GM23248 (cell line): ENCODE data around the gene TTC9. TPM values are rescaled to one million over a fixed set of nuclear protein-coding genes. Genes with fewer than 3 reads are reported as not detected.

Source experiments
- DNase-seq: peaks from one replicate; pipeline ENCODE4 v3.0.0-alpha.2; 2015
- H2AFZ ChIP-seq: fragments of 200-600 bp; sonication (generic); 2 replicates; pipeline ENCODE4 v1.6.1; 2016; ENCODE audit warnings: antibody characterized with exemption
- H3F3A ChIP-seq: fragments of 200-600 bp; sonication (generic); 2 replicates; pipeline ENCODE4 v1.6.1; 2016; ENCODE audit warnings: mild to moderate bottlenecking, antibody characterized with exemption, mixed run types; ENCODE audit not compliant: insufficient read depth
- H3K27ac ChIP-seq: fragments of 200-600 bp; sonication (generic); 2 replicates; pipeline ENCODE4 v1.5.1; 2016; ENCODE audit warnings: mild to moderate bottlenecking
- H3K27me3 ChIP-seq: fragments of 200-600 bp; sonication (generic); replicated peaks from 2 replicates; pipeline ENCODE4 v1.6.1; 2016; ENCODE audit warnings: mild to moderate bottlenecking; ENCODE audit not compliant: insufficient read depth
- H3K36me3 ChIP-seq: fragments of 200-600 bp; sonication (generic); 2 replicates; pipeline ENCODE4 v1.6.1; 2016; ENCODE audit warnings: low read depth, mild to moderate bottlenecking
- H3K4me1 ChIP-seq: fragments of 200-600 bp; sonication (generic); 2 replicates; pipeline ENCODE4 v1.6.1; 2016; ENCODE audit warnings: mild to moderate bottlenecking; ENCODE audit not compliant: insufficient read depth
- H3K4me2 ChIP-seq: fragments of 200-600 bp; sonication (generic); one replicate; pipeline ENCODE4 v1.6.1; 2016; ENCODE audit warnings: mild to moderate bottlenecking; ENCODE audit not compliant: unreplicated experiment
- H3K4me3 ChIP-seq: fragments of 200-600 bp; sonication (generic); 2 replicates; pipeline ENCODE4 v1.5.1; 2016; ENCODE audit warnings: mild to moderate bottlenecking
- H3K79me2 ChIP-seq: fragments of 200-600 bp; sonication (generic); 2 replicates; pipeline ENCODE4 v1.6.1; 2016; ENCODE audit warnings: mild to moderate bottlenecking; ENCODE audit not compliant: insufficient read depth
- H3K9ac ChIP-seq: fragments of 200-600 bp; sonication (generic); 2 replicates; pipeline ENCODE4 v1.6.1; 2016; ENCODE audit warnings: mild to moderate bottlenecking
- H3K9me2 ChIP-seq: fragments of 200-600 bp; sonication (generic); 2 replicates; pipeline ENCODE4 v1.6.1; 2016; ENCODE audit warnings: mixed run types, mild to moderate bottlenecking, moderate library complexity; ENCODE audit not compliant: insufficient read depth
- H3K9me3 ChIP-seq: fragments of 200-600 bp; sonication (generic); one replicate; pipeline ENCODE4 v1.6.1; 2017; ENCODE audit warnings: low read depth
- H4K20me1 ChIP-seq: fragments of 200-600 bp; sonication (generic); 2 replicates; pipeline ENCODE4 v1.6.0; 2016; ENCODE audit not compliant: insufficient read depth
- EZH2 ChIP-seq: fragments of 200-600 bp; sonication (generic); IDR thresholded peaks from 2 replicates; pipeline ENCODE4 v1.6.1; 2018; ENCODE audit warnings: antibody characterized with exemption, mild to moderate bottlenecking; ENCODE audit not compliant: insufficient read depth, poor library complexity, severe bottlenecking
- EZH2phosphoT487 ChIP-seq: fragments of 200-600 bp; sonication (generic); IDR thresholded peaks from 2 replicates; pipeline ENCODE4 v1.6.1; 2018; ENCODE audit warnings: antibody characterized with exemption, moderate library complexity, mild to moderate bottlenecking, low read depth; ENCODE audit not compliant: insufficient read depth
- WGBS, 2 experiments: methylation state at CpG; one replicate each; pipeline ENCODE4 v1.1.6; 2015 to 2017; ENCODE audit warnings: low lambda C conversion rate in 2 of 2, low coverage in 1 of 2; ENCODE audit errors: missing lambda C conversion rate in 2 of 2; 5-methylcytosine and 5-hydroxymethylcytosine counted together
- in situ Hi-C: fragments of 300-500 bp; cut with MboI; formaldehyde crosslinking; loops from 2 replicates; pipeline ENCODE4 v1.15.0; 2020
- polyA plus RNA-seq: library from polyadenylated mRNA; unstranded; fragments of >200 nt; fragmentation: Nextera tagmentation; extraction: Ambion mirVana; gene quantifications from 2 replicates; pipeline ENCODE4 v1.2.1, GENCODE V29; 2016
- total RNA-seq: library from RNA; depleted of rRNA; stranded (reverse); fragments of >200 nt; shearing (Covaris generic); gene quantifications from 2 replicates; pipeline ENCODE4 v1.2.3, GENCODE V29; 2014

Gene TTC9
- total and polyA plus RNA-seq, 2 experiments from 2014 or later, result not detected

DNA sequence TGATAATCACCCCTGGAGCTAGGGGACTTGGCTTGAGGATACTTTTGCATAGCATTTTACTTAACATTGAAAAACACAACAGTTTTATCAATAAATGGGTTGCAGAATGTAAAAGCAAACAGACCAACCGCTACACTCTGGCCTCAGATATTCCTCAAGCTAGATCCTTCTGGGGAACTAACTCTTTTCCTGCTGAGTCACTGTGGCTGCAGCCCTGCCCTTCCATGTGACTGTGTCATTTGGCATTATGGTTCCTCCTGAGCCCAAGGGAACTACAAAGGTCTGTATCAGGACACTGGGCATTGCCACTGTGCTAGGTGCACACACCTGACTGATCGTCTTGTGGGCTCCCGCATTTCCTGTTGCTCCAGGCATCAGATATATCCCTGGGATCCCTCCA is 56.6 kb downstream of the TTC9 start:
- Histone ChIP-seq H3F3A (no peaks in the 10 kb centered on the region), H4K20me1 (no peaks in the 10 kb centered on the region), H3K9me2 (no peaks in the 10 kb centered on the region), H3K9ac (no peak overlapping the region), H3K9me3 (no peaks in the 10 kb centered on the region), H3K4me1 (peaks cover 15% of the 10 kb centered on the region), H2AFZ (peak overlapping the region; percentile 18; the same call in 1 of the 2 replicates), H3K27ac (0 out of 2 replicates have a peak overlapping the region, but pooled peaks have one; percentile 17), H3K79me2 (no peaks in the 10 kb centered on the region), H3K36me3 (no peaks in the 10 kb centered on the region), H3K4me3 (no peak overlapping the region), H3K27me3 (no peaks in the 10 kb centered on the region; the same call in none of the 2 replicates), H3K4me2 (peak overlapping the region; percentile 28)
- TF ChIP-seq EZH2phosphoT487 (no peak), EZH2 (no peak)
- in situ Hi-C loops, result no loop called here
- peak; percentile 72 for DNase-seq
- WGBS, 2 experiments, result 64 to 72% methylated on average over 3 of the region's 3 CpGs

- Histone ChIP-seq H2AFZ (no peak overlapping the region), H3F3A (no peaks in the 10 kb centered on the region), H3K9me3 (no peaks in the 10 kb centered on the region), H3K27me3 (peaks cover 6% of the 10 kb centered on the region), H3K4me2 (no peak overlapping the region), H4K20me1 (no peaks in the 10 kb centered on the region), H3K9me2 (no peaks in the 10 kb centered on the region), H3K79me2 (no peaks in the 10 kb centered on the region), H3K4me1 (peaks cover 15% of the 10 kb centered on the region), H3K27ac (no peak overlapping the region), H3K4me3 (no peak overlapping the region), H3K36me3 (no peaks in the 10 kb centered on the region), H3K9ac (no peak overlapping the region)
- 46 to 66% methylated on average over 5 of the region's 5 CpGs for WGBS, 2 experiments
- no peak for DNase-seq
- in situ Hi-C loops, result no loop called here
- TF ChIP-seq EZH2 (no peak), EZH2phosphoT487 (no peak)
These were observed 57.9 kb downstream of the TTC9 start for GRCh38 chr14:70699646-70700045.

GRCh38 chr14:70700955-70701585 is 59.4 kb downstream of the TTC9 start:
- Histone ChIP-seq H3K4me2 (no peak overlapping the region), H3K27me3 (peaks cover 19% of the 10 kb centered on the region), H3K4me3 (no peak overlapping the region), H3K79me2 (no peaks in the 10 kb centered on the region), H3K9ac (no peak overlapping the region), H3K27ac (no peak overlapping the region), H2AFZ (no peak overlapping the region), H3K9me2 (no peaks in the 10 kb centered on the region), H3K36me3 (no peaks in the 10 kb centered on the region), H4K20me1 (no peaks in the 10 kb centered on the region), H3K4me1 (peaks cover 15% of the 10 kb centered on the region), H3F3A (no peaks in the 10 kb centered on the region), H3K9me3 (no peaks in the 10 kb centered on the region)
- no peak for TF ChIP-seq EZH2
- TF ChIP-seq EZH2phosphoT487, result no peak
- 24 to 30% methylated on average over 4 of the region's 4 CpGs for WGBS, 2 experiments
- in situ Hi-C loops, result no loop called here
- no peak for DNase-seq

DNA sequence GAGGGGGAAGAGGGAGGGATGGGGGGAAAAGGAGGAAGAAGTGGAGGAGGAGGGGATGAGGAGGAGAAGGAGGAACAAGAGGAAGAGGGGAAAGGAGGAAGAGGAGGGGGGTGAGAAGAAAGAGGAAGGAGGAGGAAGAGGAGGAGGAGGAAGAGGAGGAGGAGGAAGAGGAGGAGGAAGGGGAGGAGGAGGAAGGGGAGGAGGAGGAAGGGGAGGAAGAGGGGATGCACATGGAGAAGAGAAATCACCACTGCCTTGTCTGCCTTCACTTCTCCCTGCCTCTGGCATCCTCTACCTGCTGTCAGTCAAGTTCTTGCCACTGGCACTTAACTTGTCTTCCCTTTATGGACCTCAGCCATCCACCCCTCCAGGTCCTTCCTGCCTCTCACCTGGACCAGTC is 59.9 kb downstream of the TTC9 start:
- Histone ChIP-seq H3F3A (no peaks in the 10 kb centered on the region), H3K9me3 (no peaks in the 10 kb centered on the region), H3K79me2 (no peaks in the 10 kb centered on the region), H3K4me3 (no peak overlapping the region), H4K20me1 (no peaks in the 10 kb centered on the region), H3K27me3 (peaks cover 23% of the 10 kb centered on the region), H3K27ac (no peak overlapping the region), H3K4me1 (peaks cover 15% of the 10 kb centered on the region), H3K4me2 (no peak overlapping the region), H3K9me2 (no peaks in the 10 kb centered on the region), H3K9ac (no peak overlapping the region), H3K36me3 (no peaks in the 10 kb centered on the region), H2AFZ (no peak overlapping the region)
- TF ChIP-seq EZH2 (no peak), EZH2phosphoT487 (no peak)
- in situ Hi-C loops, result no loop called here
- DNase-seq, result no peak
